Neural cell (in vitro differentiated cells): ENCODE data around the gene SSX4.
"Not testable (repeated sequence)": the region's sequence is repeated elsewhere in the genome, so short reads cannot be mapped to it uniquely, and the experiment has no call there.

Experiments
- EP300 ChIP-seq: fragments of 450-650 bp; conservative IDR thresholded peaks from 2 replicates; pipeline ENCODE4 v1.6.1; 2014; ENCODE audit warnings: antibody characterized with exemption, mild to moderate bottlenecking, moderate library complexity; ENCODE audit not compliant: poor library complexity, severe bottlenecking
- EZH2 ChIP-seq: fragments of 200-600, 300-800 bp; shearing (Covaris generic), sonication (generic); IDR thresholded peaks from 2 replicates; pipeline ENCODE4 v1.6.1; 2014; ENCODE audit warnings: antibody characterized with exemption, low read length, borderline replicate concordance, mild to moderate bottlenecking; ENCODE audit not compliant: insufficient read depth, poor library complexity, severe bottlenecking
- POLR2AphosphoS5 ChIP-seq: IDR thresholded peaks from 2 replicates; pipeline ENCODE4 v1.6.1; 2012
- RAD21 ChIP-seq: fragments of 450-650 bp; conservative IDR thresholded peaks from 2 replicates; pipeline ENCODE4 v1.6.1; 2014; ENCODE audit warnings: antibody characterized with exemption, mild to moderate bottlenecking, moderate library complexity
- SMC3 ChIP-seq: fragments of 450-650 bp; conservative IDR thresholded peaks from 2 replicates; pipeline ENCODE4 v1.6.1; 2014; ENCODE audit warnings: antibody characterized with exemption, mild to moderate bottlenecking, moderate library complexity; ENCODE audit not compliant: poor library complexity
- TAF1 ChIP-seq: IDR thresholded peaks from 2 replicates; pipeline ENCODE4 v1.6.1; 2012; ENCODE audit warnings: low read depth
- TF ChIP-seq, protein P1 (sequence below): fragments of 450-650 bp; IDR thresholded peaks from 2 replicates; pipeline ENCODE4 v1.5.1; 2014; ENCODE audit warnings: antibody characterized with exemption, mild to moderate bottlenecking, moderate library complexity; ENCODE audit not compliant: poor library complexity, severe bottlenecking
- TF ChIP-seq, protein P2 (sequence below): IDR thresholded peaks from 2 replicates; pipeline ENCODE4 v1.6.1; 2012; ENCODE audit warnings: borderline replicate concordance

- TF ChIP-seq EZH2, SMC3, EP300, TAF1, POLR2AphosphoS5, RAD21: not testable (repeated sequence)
- TF ChIP-seq, protein P1, sequence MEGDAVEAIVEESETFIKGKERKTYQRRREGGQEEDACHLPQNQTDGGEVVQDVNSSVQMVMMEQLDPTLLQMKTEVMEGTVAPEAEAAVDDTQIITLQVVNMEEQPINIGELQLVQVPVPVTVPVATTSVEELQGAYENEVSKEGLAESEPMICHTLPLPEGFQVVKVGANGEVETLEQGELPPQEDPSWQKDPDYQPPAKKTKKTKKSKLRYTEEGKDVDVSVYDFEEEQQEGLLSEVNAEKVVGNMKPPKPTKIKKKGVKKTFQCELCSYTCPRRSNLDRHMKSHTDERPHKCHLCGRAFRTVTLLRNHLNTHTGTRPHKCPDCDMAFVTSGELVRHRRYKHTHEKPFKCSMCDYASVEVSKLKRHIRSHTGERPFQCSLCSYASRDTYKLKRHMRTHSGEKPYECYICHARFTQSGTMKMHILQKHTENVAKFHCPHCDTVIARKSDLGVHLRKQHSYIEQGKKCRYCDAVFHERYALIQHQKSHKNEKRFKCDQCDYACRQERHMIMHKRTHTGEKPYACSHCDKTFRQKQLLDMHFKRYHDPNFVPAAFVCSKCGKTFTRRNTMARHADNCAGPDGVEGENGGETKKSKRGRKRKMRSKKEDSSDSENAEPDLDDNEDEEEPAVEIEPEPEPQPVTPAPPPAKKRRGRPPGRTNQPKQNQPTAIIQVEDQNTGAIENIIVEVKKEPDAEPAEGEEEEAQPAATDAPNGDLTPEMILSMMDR = not testable (repeated sequence)
- TF ChIP-seq, protein P2, sequence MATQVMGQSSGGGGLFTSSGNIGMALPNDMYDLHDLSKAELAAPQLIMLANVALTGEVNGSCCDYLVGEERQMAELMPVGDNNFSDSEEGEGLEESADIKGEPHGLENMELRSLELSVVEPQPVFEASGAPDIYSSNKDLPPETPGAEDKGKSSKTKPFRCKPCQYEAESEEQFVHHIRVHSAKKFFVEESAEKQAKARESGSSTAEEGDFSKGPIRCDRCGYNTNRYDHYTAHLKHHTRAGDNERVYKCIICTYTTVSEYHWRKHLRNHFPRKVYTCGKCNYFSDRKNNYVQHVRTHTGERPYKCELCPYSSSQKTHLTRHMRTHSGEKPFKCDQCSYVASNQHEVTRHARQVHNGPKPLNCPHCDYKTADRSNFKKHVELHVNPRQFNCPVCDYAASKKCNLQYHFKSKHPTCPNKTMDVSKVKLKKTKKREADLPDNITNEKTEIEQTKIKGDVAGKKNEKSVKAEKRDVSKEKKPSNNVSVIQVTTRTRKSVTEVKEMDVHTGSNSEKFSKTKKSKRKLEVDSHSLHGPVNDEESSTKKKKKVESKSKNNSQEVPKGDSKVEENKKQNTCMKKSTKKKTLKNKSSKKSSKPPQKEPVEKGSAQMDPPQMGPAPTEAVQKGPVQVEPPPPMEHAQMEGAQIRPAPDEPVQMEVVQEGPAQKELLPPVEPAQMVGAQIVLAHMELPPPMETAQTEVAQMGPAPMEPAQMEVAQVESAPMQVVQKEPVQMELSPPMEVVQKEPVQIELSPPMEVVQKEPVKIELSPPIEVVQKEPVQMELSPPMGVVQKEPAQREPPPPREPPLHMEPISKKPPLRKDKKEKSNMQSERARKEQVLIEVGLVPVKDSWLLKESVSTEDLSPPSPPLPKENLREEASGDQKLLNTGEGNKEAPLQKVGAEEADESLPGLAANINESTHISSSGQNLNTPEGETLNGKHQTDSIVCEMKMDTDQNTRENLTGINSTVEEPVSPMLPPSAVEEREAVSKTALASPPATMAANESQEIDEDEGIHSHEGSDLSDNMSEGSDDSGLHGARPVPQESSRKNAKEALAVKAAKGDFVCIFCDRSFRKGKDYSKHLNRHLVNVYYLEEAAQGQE = not testable (repeated sequence)
Observed at GRCh38 chrX:48346059-48346458, 37.3 kb upstream of the SSX4 start.
